B cell (primary cell): ENCODE measurements around the gene IRAK2. TPM values are rescaled to one million over a fixed set of nuclear protein-coding genes. Genes with fewer than 3 reads are reported as not detected.
A peak's percentile ranks its signal among the peaks of the same experiment; 100 is the strongest.

Source experiments
- ATAC-seq: fragments of 200-7000 bp; cut with Tn5 transposase; one replicate; pipeline ENCODE4 v1.10.0; 2021; ENCODE audit warnings: low read depth, mild to moderate bottlenecking, moderate number of reproducible peaks, moderate library complexity
- CTCF ChIA-PET: fragments of 350-600 bp; sonication (Branson Sonifier 250); formaldehyde crosslinking; loops from one replicate; lab custom pipeline; 2021; ENCODE audit warnings: antibody characterized with exemption, inconsistent platforms; lab: Charles Lee
- POLR2A ChIA-PET: fragments of 350-600 bp; sonication (Branson Sonifier 250); formaldehyde crosslinking; loops from one replicate; lab custom pipeline; 2021; ENCODE audit warnings: antibody characterized with exemption; lab: Charles Lee
- DNase-seq: peaks from one replicate; pipeline ENCODE4 v3.0.0; 2013
- H2AFZ ChIP-seq: 2 replicates; pipeline ENCODE4 v1.6.1; 2012; ENCODE audit warnings: mild to moderate bottlenecking, low read depth, low read length; ENCODE audit not compliant: insufficient read depth, poor library complexity, severe bottlenecking
- H3K27ac ChIP-seq, 2 donors: 1 replicate in 1 of 2; 2 replicates in 1 of 2; pipeline ENCODE4 v1.5.1; 2012 to 2013; ENCODE audit warnings: low read length in 2 of 2, mild to moderate bottlenecking in 2 of 2, moderate library complexity in 1 of 2
- H3K27me3 ChIP-seq, 4 experiments: fragments of 200-600 bp in 1 of 4; sonication (generic) in 1 of 4; replicated peaks in 1 of 4; 1 replicate in 2 of 4; 2 replicates in 2 of 4; pipeline versions ENCODE4 v1.6.1 to v1.7.0; 2013 to 2016; ENCODE audit warnings: low read length in 3 of 4, mild to moderate bottlenecking in 2 of 4, mixed read lengths in 1 of 4, moderate library complexity in 1 of 4; ENCODE audit not compliant: insufficient read depth in 4 of 4, control insufficient read depth in 3 of 4; ENCODE audit errors: control extremely low read depth in 1 of 4
- H3K36me3 ChIP-seq, 2 experiments: replicated peaks in 1 of 2; 1 replicate in 1 of 2; 2 replicates in 1 of 2; pipeline versions ENCODE4 v1.6.1 to v1.7.1; 2013; ENCODE audit warnings: low read length in 1 of 2; ENCODE audit not compliant: insufficient read depth in 2 of 2, control insufficient read depth in 1 of 2; ENCODE audit errors: control extremely low read depth in 1 of 2, extremely low read depth in 1 of 2
- H3K4me1 ChIP-seq, 2 donors: fragments of 200-600 bp in 1 of 2; sonication (generic) in 1 of 2; 1 replicate in 1 of 2; 2 replicates in 1 of 2; pipeline versions ENCODE4 v1.5.1 to v1.6.1; 2013 to 2017; ENCODE audit warnings: low read length in 2 of 2; ENCODE audit not compliant: control insufficient read depth in 2 of 2, insufficient read depth in 2 of 2
- H3K4me2 ChIP-seq: replicated peaks from 2 replicates; pipeline ENCODE3; 2012; ENCODE audit warnings: mild to moderate bottlenecking, low read depth, low read length; ENCODE audit not compliant: poor library complexity, severe bottlenecking
- H3K4me3 ChIP-seq, 5 experiments: fragments of 200-600 bp in 1 of 5; sonication (generic) in 1 of 5; 1 replicate in 3 of 5; 2 replicates in 2 of 5; pipeline versions ENCODE4 v1.5.1 to v1.7.0; 2011 to 2016; ENCODE audit warnings: low read length in 4 of 5, mild to moderate bottlenecking in 4 of 5, low read depth in 2 of 5, control low read depth in 1 of 5, moderate library complexity in 1 of 5; ENCODE audit not compliant: insufficient read depth in 1 of 5; ENCODE audit errors: control extremely low read depth in 1 of 5, extremely low read depth in 1 of 5
- H3K79me2 ChIP-seq: fragments of 200-600 bp; sonication (generic); one replicate; pipeline ENCODE4 v1.6.0; 2016; ENCODE audit warnings: low read length; ENCODE audit not compliant: control insufficient read depth, insufficient read depth
- H3K9ac ChIP-seq: fragments of 200-600 bp; sonication (generic); 2 replicates; pipeline ENCODE4 v1.6.1; 2017; ENCODE audit warnings: mild to moderate bottlenecking, low read length, moderate library complexity
- H3K9me3 ChIP-seq, 3 donors: one replicate each; pipeline versions ENCODE4 v1.6.1 to v1.7.1; 2013; ENCODE audit warnings: low read length in 2 of 3; ENCODE audit not compliant: control insufficient read depth in 2 of 3, insufficient read depth in 1 of 3; ENCODE audit errors: control extremely low read depth in 1 of 3
- H4K20me1 ChIP-seq: 2 replicates; pipeline ENCODE4 v1.6.0; 2012; ENCODE audit warnings: mild to moderate bottlenecking, low read length; ENCODE audit not compliant: insufficient read depth, control insufficient read depth, poor library complexity, severe bottlenecking
- H3K27ac Mint-ChIP-seq: one replicate; pipeline ENCODE4 v1.8.0; 2021; ENCODE audit warnings: mixed read lengths
- H3K27me3 Mint-ChIP-seq: one replicate; pipeline ENCODE4 v1.8.0; 2021; ENCODE audit warnings: mixed read lengths
- H3K4me1 Mint-ChIP-seq: one replicate; pipeline ENCODE4 v1.8.0; 2021; ENCODE audit warnings: mixed read lengths
- H3K4me3 Mint-ChIP-seq: one replicate; pipeline ENCODE4 v1.8.0; 2021; ENCODE audit warnings: mixed read lengths
- H3K9me3 Mint-ChIP-seq: one replicate; pipeline ENCODE4 v1.8.0; 2022; ENCODE audit warnings: mixed read lengths; ENCODE audit not compliant: insufficient read depth
- EZH2 ChIP-seq: IDR thresholded peaks from 2 replicates; pipeline ENCODE4 v1.6.1; 2012; ENCODE audit warnings: borderline replicate concordance, low read depth, mild to moderate bottlenecking, moderate library complexity, low read length; ENCODE audit not compliant: insufficient read depth, poor library complexity, severe bottlenecking
- WGBS: methylation state at CpG from one replicate; pipeline ENCODE4 v1.1.5; 2013; ENCODE audit warnings: missing lambda C conversion rate; ENCODE audit not compliant: insufficient coverage; 5-methylcytosine and 5-hydroxymethylcytosine counted together
- intact Hi-C: fragments of 100-400 bp; cut with micrococcal nuclease; formaldehyde crosslinking; loops from one replicate; pipeline ENCODE4 v1.10.0; 2022
- polyA plus RNA-seq: library from polyadenylated mRNA; depleted of rRNA; stranded (reverse); fragments of >200 nt; gene quantifications from 2 replicates; pipeline ENCODE4 v1.2.3, GENCODE V29; 2012
- total RNA-seq, 2 donors: library from RNA; stranded (reverse); fragments of 120-200 nt in 1 of 2; gene quantifications; 1 replicate in 1 of 2; 2 replicates in 1 of 2; pipeline versions ENCODE4 v1.2.3 to v1.2.4, GENCODE V29; 2013 to 2022
- TF ChIP-seq, protein P1 (sequence below): fragments of 200-600 bp; IDR thresholded peaks from one replicate; pipeline ENCODE4 v1.8.0; 2022; ENCODE audit warnings: antibody characterized with exemption, mild to moderate bottlenecking

Gene IRAK2
- total and polyA plus RNA-seq, 2 donors (not counting 1 experiment from before 2014, with no cell fraction given): 11.8 to 23.2 TPM

- no peak for TF ChIP-seq EZH2
- TF ChIP-seq, protein P1, sequence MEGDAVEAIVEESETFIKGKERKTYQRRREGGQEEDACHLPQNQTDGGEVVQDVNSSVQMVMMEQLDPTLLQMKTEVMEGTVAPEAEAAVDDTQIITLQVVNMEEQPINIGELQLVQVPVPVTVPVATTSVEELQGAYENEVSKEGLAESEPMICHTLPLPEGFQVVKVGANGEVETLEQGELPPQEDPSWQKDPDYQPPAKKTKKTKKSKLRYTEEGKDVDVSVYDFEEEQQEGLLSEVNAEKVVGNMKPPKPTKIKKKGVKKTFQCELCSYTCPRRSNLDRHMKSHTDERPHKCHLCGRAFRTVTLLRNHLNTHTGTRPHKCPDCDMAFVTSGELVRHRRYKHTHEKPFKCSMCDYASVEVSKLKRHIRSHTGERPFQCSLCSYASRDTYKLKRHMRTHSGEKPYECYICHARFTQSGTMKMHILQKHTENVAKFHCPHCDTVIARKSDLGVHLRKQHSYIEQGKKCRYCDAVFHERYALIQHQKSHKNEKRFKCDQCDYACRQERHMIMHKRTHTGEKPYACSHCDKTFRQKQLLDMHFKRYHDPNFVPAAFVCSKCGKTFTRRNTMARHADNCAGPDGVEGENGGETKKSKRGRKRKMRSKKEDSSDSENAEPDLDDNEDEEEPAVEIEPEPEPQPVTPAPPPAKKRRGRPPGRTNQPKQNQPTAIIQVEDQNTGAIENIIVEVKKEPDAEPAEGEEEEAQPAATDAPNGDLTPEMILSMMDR: no peak
- Histone ChIP-seq H3K27me3 (no peaks in the 10 kb centered on the region), H3K9me3 (no peaks in the 10 kb centered on the region), H3K4me2 (no peak overlapping the region), H2AFZ (no peak overlapping the region), H3K27ac (no peak overlapping the region), H3K4me3 (no peak overlapping the region), H3K79me2 (peaks cover 52% of the 10 kb centered on the region), H3K9ac (no peak overlapping the region), H3K36me3 (peaks cover 0 to 6% of the 10 kb centered on the region in 2 experiments), H3K4me1 (peaks cover 52 to 67% of the 10 kb centered on the region in 2 donors), H4K20me1 (no peaks in the 10 kb centered on the region)
- intact Hi-C loops: no loop called here
- WGBS: 96% methylated on average over 3 of the region's 4 CpGs
- CTCF ChIA-PET: no interaction called here
- H3K9me3 Mint-ChIP-seq: no peaks in the 10 kb centered on the region
- no peak for ATAC-seq
- peaks cover 56% of the 10 kb centered on the region for H3K4me1 Mint-ChIP-seq
- DNase-seq: no peak
- POLR2A ChIA-PET: interaction anchor here (1.1 to 1.4 kb wide), 2 partner anchors 16 to 36 kb away, joined by 4 read pairs; no protein-coding TSS in a partner anchor
- H3K4me3 Mint-ChIP-seq: no peak overlapping the region
- H3K27me3 Mint-ChIP-seq: no peaks in the 10 kb centered on the region
- H3K27ac Mint-ChIP-seq: peak overlapping the region; percentile 3
These were observed 22.7 kb downstream of the IRAK2 start for GRCh38 chr3:10187290-10187876.

DNA sequence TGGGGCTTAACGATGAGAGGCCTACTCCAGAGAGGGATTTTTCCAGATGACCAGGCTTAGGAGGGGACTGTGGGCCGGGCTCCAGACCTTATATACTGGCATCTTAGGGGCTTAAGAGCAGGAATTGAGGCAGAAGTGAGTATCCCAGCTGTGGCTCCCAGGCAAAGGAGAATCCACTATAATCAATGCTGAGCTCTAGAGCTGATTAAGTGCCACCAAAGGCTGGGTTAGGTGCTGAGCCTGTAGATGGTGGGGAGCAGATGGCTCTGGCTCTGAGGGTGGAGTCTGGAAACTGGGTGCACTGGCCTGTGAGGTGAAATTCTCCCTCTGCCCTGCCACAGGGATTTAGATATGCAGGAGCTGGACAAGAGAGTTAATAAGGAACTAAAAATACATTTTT is 23.2 kb downstream of the IRAK2 start:
- H3K4me1 ChIP-seq: peaks cover 57 to 72% of the 10 kb centered on the region in 2 donors
- Mint-ChIP-seq H3K27me3 (no peaks in the 10 kb centered on the region), H3K4me1 (peaks cover 62% of the 10 kb centered on the region), H3K27ac (no peak overlapping the region), H3K4me3 (no peak overlapping the region), H3K9me3 (no peaks in the 10 kb centered on the region)
- POLR2A ChIA-PET: no interaction called here
- 93% methylated on average over 2 of the region's 2 CpGs for WGBS
- H3K9ac ChIP-seq: no peak overlapping the region
- TF ChIP-seq, protein P1: no peak
- no peak for TF ChIP-seq EZH2
- CTCF ChIA-PET: no interaction called here
- H3K4me2 ChIP-seq: no peak overlapping the region
- intact Hi-C loops: no loop called here
- no peak overlapping the region for H3K4me3 ChIP-seq
- no peak overlapping the region for H2AFZ ChIP-seq
- H3K79me2 ChIP-seq: peaks cover 54% of the 10 kb centered on the region
- no peaks in the 10 kb centered on the region for H3K9me3 ChIP-seq
- DNase-seq (no peak), ATAC-seq (no peak)
- H4K20me1 ChIP-seq: no peaks in the 10 kb centered on the region
- H3K27me3 ChIP-seq: no peaks in the 10 kb centered on the region
- no peak overlapping the region for H3K27ac ChIP-seq
- H3K36me3 ChIP-seq: peaks cover 0 to 6% of the 10 kb centered on the region in 2 experiments
